Colon (tissue), 2 donors: ENCODE data around the gene POU6F2.
"Not testable (repeated sequence)": the region's sequence is repeated elsewhere in the genome, so short reads cannot be mapped to it uniquely, and the experiment has no call there.

Source experiments
- FAIRE-seq: peaks from 2 replicates; lab custom pipeline; 2012; peaks lifted over from hg19 to GRCh38; lab: Jason Lieb, UNC
- donor health status: control.
- donor health status: control.

POU6F2 gene

DNA sequence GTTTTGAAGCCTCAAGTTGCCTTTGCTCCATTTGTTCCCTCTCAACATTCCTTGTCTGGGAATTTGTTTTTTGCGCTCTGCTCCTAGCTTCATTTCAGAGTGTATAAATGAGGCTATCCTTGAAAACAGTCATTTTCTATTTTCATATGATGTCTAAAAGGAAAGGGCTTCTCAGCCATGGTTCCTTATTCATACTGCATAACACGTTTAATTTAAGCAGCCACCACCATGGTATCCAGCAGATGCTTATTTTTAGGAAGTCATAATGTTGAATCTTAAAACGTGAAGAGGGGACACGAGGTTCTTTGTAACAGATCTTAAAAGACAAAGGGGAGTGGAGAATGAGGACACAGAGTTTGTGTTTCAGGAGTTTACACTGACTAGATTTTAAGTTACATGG, 14.5 kb downstream of the POU6F2 start:
- FAIRE-seq: no peak

DNA sequence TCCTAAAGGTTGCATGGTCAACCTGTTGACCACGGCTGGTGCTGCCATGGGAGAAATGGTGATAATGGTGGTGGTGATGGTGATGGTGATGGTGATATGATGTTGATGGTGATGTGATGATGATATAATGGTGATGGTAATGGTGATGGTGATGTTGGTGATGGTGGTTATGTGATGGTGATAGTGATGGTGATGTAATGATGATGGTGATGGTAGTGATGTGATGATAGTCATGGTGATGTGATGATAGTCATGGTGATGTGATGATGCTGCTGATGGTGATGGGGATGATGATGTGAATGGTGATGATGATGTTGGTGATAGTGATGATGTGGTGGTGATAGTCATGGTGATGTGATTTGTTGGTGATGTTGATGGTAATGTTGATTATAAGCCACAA, 23.9 kb downstream of the POU6F2 start:
- no peak for FAIRE-seq

DNA sequence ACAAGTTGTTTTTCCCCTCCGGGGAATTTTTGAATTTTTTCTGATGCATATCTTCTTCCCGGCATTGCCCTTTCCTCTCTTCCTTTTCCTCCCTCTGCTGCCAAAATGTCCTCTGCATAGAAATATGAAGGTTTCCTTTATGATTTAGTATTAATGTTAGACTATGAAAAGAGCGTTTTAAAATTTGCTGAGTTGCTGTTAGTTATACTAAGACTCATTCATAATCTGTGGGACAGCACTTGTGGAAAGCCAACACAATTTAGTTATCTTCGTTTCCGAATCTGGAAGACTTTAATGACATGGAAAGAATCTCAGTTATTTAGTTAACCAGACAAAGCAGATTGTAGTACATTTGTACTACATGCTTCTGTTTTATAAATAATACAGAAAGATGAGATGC, 25.0 kb downstream of the POU6F2 start:
- no peak for FAIRE-seq

DNA sequence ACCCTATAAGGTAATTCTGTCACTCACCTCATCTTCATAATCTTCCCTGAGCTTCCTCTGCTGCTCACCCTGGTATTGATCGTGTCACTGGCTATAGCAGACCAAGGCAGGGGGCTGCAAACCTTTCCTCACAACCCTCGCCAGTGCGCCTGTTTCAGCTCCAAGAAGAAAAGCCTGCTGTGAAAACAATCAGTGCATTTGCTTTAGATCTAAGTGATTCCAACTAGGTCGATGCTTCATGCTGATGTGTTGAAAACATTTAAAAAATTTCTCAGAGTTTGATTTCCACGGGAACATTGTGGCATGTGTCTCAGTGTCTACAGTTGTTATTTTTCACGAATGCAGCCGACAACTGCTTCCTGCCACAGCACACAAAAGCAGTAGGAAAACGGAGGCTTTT, 27.3 kb downstream of the POU6F2 start:
- no peak for FAIRE-seq

DNA sequence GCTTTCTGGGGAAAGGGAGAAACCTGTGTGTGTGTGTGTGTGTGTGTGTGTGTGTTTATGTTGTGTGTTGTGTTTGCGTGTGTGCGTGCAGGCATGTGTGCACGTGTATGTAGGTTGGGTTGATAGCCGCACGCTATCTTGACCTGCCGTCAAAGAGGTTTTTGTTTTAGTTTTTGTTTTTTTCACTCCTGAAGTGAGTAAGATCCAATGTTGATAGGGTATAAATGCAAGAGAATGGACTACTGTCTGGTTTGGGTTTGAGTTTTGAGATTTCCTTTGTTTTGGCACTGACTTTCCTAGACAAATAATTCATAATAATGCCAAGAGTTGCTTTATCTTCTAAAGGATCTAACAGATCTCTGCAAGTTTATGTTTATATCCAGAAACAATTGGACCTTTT, 27.8 kb downstream of the POU6F2 start:
- FAIRE-seq: no peak

DNA sequence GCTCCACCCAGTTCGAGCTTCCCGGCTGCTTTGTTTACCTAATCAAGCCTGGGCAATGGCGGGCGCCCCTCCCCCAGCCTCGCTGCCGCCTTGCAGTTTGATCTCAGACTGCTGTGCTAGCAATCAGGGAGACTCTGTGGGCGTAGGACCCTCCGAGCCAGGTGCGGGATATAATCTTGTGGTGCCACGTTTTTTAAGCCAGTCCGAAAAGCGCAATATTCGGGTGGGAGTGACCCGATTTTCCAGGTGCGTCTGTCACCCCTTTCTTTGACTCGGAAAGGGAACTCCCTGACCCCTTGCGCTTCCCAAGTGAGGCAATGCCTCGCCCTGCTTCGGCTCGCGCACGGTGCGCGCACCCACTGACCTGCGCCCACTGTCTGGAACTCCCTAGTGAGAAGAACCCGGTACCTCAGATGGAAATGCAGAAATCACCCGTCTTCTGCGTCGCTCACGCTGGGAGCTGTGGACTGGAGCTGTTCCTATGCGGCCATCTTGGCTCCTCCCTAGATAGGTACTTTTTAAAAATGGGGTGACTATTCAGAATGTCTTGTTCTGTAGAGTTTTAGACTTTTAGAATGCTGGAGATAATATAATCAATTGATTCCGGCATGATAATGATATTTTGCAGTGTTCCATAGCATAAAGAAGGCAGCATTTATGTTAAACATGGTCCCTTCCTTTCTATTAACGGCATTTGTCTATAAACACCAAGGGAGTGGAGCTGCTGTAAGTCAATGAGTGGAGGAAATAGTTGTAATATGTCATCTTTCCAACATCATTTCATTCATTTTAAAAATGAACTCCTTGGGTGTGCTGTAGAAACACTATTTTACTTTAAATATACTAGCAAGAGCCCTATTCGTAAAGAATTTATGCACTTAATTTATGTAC, 35.6 kb downstream of the POU6F2 start:
- not testable (repeated sequence) for FAIRE-seq

DNA sequence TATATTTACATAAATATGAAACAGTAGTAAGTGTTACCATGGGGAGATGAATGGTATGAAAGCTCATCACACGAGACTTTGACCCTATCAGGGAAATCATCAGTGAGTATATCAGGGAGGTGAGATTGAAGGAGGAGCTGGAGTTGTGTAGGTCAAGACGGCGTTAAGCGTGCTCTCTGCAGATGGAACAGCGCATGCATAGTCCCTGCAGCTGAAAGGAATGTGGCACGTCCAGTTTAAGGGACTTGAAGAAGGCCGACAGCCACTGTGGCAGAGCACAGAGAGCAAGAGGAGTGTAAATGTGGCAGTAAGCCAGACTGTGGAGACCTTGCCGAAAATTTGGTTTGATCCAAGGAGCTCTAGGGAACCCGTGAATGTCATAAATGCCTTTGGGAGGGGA, 38.9 kb downstream of the POU6F2 start:
- FAIRE-seq: no peak

DNA sequence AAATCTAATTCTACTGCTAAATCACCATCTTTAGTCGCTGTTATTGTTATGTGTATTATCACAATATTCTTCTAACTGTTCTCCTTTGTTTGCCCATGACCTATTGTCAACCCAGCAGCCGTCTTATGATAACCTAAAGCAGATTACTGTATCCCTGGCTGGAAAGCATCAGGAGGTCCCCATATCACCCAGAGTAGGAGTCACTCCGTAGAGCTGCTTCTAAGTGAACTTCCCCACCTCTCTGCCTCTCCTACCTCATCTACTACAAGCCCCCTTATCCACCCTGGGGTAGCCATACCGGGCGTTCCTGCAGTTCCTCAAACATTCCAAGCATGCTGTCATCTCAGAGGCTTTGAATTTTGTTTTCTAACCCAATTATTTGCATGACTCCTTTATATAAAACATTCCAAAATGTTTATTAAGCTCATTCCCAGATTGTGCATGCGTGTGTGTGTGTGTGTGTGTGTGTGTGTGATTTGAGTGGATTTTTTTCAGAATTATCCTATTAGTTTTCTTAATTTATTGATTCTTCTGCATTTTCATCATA, 39.7 kb downstream of the POU6F2 start:
- no peak for FAIRE-seq

DNA sequence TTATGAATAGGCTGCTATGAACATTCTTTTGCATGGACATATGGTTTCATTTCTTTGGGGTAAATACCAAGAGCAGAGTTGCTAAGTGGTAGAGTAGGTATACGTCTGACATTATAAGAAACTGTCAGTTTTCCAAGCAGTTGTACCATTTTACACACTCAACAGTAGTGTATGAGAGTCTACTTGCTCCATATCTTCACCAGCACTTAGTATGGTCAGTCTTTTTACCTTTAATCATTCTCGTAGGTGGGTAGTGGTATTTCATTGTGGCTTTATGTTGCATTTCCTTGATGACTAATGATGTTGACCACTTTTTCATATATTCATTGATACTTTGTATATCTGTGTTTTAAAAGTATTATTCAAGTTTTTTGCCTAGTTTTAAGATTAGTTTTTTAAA, 45.1 kb downstream of the POU6F2 start:
- no peak for FAIRE-seq

DNA sequence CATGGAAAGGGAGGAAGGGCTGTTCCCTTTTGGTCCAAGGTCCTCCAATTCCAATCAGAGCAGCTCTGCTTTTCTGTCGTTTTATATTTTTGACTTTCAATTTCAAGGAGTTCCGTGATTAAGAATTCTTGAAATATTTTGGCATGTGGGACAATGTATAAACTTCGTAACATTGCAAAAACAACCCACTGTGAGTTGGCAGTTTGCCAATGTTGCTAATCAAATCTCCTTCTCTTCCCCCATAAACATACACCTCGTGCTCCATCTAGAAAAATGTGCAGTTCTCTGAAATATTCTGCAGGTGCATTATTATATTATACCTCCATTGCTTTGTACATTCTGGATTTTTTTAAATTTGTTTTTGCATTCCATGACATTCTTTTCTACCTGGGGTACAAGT, 49.8 kb downstream of the POU6F2 start:
- FAIRE-seq: no peak

DNA sequence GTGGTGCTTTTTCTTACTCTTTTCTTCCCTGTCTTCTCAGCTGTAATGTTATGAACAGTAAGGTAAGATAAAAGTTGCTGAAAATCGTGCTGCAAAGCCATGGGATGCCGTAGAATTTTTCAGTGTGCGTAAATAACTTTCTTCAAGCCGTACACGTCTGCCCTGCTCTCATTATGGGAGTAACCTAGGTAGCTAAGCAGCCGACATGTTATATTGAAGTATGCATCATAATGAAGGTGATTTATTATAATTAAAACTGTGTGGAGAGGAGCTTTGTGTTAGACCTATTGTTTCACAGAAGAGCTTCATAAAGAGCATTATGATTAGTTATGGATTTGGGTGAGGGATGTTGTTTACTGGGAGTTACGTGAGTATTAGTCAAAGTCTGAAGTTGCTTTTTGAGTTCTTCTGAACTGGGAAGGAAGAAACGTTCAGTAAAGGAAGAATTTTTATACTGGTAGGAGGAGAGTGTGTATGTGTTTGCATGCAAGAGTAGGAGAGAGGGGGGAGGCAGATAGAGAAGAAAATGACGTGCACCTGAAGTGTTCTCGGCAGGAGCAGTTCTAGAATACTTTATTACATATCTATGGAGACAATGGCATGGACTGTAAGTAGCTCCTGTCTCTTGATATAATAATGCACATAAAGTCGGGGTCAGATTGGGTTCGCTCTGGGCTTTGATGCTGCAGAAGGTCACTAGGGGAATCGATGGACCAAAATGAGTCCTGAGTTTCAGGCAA, 56.3 kb downstream of the POU6F2 start:
- FAIRE-seq: no peak

DNA sequence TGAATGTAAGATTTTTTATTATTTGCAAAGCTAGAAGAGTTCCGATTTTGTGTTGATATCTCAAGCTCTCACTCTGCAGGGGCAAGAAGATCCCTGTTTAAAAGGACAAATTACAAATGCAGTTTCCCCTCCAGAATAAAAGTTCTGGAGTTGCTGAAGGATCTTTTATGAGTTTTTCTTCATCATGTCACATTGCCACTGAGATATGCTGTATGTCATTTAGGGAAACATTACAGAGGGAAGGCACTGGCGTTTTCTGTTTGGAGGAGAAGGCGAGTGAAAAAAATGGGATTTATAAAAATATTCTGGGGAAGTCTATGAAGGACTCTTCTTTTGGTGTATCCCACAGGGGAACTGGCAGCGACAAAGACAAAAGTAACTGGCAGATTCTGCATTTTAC, 57.4 kb downstream of the POU6F2 start:
- FAIRE-seq: no peak

DNA sequence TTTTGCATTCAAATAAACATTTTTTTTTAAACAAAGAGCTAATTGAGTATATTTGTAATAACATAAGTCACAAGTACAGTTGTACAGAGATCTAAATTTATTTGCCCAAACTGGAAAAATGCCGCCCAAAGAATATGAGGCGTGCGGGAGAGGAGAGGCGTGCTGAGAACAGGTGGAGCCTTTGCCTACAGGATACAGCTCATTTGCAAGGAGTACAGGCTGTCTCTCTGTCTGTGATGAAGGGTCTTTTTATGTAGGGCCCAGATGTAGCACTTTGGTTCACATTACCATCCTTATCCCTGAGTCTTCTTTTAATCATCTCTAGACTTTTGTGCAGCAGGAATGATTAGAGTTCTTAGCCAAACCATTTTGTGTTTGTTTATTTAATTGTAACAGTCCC, 58.2 kb downstream of the POU6F2 start:
- FAIRE-seq: no peak

DNA sequence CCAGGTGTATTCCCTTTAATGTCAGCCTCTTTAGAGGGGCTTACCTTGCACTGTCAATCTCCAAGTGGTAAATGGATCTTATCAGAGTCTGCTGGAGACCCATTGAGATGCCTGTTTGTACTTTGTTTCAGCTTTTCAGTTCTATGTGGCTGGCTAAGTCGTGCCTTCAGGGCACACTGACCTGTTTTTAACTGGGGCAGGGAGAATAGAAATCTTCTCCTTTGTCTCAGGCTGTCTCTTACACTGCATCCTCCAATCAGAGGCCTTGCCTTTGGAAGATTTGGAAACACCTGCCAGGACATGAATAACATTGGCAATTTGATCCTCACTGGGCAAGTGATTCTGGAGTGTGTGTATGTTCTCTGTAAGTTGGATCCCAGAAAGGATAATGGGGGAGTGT, 65.0 kb downstream of the POU6F2 start:
- no peak for FAIRE-seq

DNA sequence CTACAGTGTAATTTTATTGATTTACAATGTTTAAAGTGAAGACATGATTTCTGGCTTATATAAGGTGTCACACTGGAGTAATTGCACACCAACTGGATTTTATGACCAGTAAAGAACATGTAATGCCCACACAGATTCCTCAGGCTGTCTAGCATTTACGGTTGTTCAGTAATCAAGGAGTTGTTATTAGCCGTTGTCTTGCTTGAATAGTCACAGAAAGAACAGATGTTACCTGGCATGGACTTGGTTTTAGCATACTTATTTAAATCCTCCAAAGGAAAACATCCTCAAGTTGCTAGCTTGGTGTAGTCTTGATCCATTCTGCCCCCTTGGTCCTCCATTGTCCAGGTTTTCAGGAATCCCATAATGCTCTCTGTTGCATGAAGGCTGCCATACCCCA, 65.8 kb downstream of the POU6F2 start:
- no peak for FAIRE-seq

DNA sequence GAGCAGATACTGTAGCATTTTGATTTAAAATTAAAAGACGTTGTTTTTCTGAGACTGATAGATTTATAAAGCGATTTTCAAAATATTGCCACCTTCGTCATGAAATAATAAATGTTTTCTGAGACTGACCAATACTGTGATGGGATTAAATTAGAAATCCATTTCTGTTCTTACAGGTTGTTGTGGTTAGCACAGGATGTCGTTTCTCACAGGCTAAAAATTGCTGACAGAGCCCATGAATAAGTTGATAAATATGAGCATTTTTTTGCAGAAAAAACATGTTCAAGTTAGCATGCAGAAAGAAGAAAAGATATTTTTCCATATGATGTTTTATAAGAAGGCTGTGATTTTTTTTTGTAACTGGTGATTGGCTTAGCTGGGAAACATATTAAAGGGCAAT, 66.8 kb downstream of the POU6F2 start:
- no peak for FAIRE-seq

DNA sequence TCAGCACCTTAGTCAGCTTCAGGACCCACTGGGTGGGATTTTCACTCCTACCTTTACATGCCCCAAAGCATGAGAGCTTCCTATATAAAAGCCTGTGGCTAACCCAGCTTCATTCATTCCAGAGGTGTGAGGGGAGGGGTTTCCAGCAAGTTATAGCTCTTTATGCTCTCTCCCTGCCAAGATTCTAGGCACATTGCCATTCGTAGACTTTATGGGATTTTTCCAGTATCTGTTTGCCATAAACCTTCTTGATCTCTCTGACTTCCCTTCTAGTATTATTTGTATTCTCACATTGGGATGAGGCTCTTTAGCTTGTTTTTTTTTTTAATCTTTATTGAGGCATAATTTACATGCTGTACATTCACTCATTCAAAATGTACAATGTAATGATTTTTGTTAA, 67.5 kb downstream of the POU6F2 start:
- no peak for FAIRE-seq

DNA sequence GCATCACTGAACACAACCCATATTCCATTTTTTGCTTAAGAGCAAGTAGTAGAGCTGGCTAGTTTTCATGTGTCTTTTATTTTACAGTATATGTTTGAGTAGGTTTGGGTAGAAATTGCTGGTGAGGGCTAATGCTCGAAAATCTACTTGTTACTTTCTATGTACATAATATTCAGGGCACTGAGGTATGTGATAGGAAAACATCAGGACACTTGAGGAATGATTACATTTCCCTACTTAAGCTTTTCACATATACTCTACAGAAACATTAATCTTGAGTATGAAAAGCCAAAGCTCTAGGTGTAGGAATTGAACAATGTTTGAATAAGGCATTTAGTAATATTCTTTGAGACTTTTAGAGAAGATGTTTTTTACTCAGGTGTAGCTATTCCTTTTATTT, 73.6 kb downstream of the POU6F2 start:
- FAIRE-seq: no peak

DNA sequence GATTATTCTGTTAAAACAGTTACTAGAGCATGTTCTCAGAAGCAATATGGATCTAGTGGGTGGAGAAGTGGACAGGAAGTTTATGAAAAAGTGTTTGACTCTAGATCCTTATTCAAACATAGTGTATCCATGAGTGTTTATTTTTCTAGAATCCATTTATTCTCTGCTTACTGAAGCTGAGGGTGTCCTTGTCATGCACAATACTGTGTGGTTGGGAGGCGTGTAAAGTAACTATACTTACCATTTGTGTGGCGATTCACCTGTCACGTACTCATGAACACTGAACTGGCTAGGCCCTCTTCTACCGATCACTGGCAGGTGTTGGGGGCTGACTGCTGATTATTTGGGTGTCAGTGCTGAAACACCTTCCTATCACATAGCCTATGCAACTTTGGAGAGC, 74.0 kb downstream of the POU6F2 start:
- FAIRE-seq: no peak

DNA sequence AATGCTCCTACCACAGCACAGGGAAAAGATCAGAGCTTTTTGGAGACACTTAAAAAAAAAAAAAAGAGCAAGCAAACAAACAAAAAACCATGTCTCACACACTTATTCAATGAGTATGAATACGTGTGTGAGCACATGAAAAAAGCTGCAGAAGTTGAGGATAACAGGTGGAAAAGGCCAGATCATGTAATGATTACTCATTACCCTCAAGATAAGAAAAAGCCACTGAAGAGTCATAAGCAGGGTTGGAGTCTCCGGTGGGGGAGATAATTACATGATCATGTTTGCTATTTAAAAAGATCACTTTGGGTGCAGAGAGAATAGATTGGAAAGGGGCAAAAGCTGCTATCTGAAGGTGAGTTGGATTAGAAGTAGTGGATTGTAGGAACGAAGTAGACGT, 77.0 kb downstream of the POU6F2 start:
- FAIRE-seq: no peak

DNA sequence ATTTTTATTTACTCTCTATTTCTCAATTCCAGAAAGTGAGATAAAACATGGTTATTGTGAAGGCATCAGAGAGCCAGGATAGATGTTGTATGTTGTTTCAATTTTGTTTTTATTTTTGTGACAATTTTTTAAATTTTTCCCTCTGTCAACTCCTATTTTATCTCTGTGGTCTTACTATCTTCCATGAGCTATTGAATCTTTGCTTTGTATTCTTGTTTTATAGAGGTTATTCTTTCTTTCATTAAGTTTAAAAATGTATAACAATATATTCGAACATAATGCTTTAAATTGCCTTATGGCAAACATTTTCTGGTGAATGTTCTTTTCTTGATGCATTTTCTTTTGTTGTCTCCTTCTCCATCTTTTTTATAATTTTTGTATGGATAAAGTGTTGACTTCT, 78.4 kb downstream of the POU6F2 start:
- FAIRE-seq: no peak

DNA sequence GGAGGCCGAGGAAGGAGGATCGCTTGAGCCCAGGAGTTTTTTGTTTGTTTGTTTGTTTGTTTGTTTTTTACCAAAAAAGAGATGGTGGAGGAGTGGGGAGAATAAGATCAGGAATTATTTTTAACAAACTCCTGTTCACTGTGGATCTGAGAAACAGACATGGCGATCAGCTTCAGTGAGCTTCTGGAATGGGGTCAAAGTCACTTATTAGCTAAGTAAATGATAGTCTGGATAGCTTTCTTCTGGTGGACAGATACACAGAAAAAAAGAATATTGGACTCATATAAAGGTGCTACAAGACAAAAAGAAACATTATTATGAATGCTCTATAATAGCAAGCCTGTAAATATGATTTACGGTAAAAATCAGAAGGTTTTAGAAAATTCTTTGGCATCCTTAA, 85.1 kb downstream of the POU6F2 start:
- no peak for FAIRE-seq

DNA sequence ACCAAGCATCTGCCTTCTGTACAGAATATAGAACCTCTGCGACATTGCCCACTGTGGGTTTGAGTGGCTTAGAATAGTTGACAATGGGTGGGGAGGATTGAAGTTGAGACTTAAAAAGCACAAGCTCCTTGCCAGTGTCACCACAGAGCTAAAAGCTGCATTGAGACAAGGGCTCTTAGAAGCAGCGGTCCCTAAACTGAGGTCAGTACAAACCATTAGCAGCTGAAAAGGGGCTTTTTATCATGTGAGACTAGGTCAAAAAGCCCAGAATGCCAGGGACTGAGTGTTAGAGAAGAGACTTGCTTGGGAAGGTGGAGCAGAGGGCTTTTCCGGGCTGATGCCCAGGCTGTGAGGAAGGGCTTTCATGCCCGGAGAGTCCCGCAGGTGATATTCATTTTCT, 91.3 kb downstream of the POU6F2 start:
- FAIRE-seq: no peak
